IMR-90 (cell line): ENCODE data around the gene POMT1. TPM values are rescaled to one million over a fixed set of nuclear protein-coding genes. Genes with fewer than 3 reads are reported as not detected.

ENCODE experiments used
- ATAC-seq: fragments of 200-7000 bp; cut with Tn5 transposase; 2 replicates; pipeline ENCODE4 v1.9.1; 2020; ENCODE audit warnings: low read depth, mild to moderate bottlenecking, moderate library complexity
- BruUV-seq: library from RNA; stranded (reverse); fragments of 400-500 nt; replicated peaks from 2 replicates; lab custom pipeline; 2021; lab: Mats Ljungman, UMichigan
- CTCF ChIA-PET: fragments of 300-600 bp; formaldehyde crosslinking; extraction: SDS; loops from one replicate; lab custom pipeline; 2021; ENCODE audit warnings: antibody characterized with exemption; lab: Yijun Ruan, JAX
- POLR2A ChIA-PET: fragments of 300-600 bp; sonication (Branson Sonifier 250); formaldehyde crosslinking; loops from one replicate; lab custom pipeline; 2022; ENCODE audit warnings: antibody characterized with exemption; ENCODE audit not compliant: unreplicated experiment; lab: Charles Lee
- DNase-seq: peaks from one replicate; pipeline ENCODE4 v3.0.0; 2013
- H2AFZ ChIP-seq: replicated peaks from 2 replicates; pipeline ENCODE3; 2013; ENCODE audit warnings: low read length, mild to moderate bottlenecking; ENCODE audit not compliant: poor library complexity
- H2AK5ac ChIP-seq: 2 replicates; pipeline ENCODE4 v1.6.1; 2013; ENCODE audit warnings: low read depth, low read length, inconsistent platforms
- H2AK9ac ChIP-seq: replicated peaks from 2 replicates; pipeline ENCODE3; 2013; ENCODE audit warnings: mild to moderate bottlenecking, low read depth, low read length, moderate library complexity; ENCODE audit not compliant: poor library complexity
- H2BK120ac ChIP-seq: 2 replicates; pipeline ENCODE4 v1.6.1; 2013; ENCODE audit warnings: low read depth, low read length, inconsistent platforms
- H2BK15ac ChIP-seq: 3 replicates; pipeline ENCODE4 v1.6.1; 2013; ENCODE audit warnings: low read depth, low read length, inconsistent platforms
- H2BK20ac ChIP-seq: 2 replicates; pipeline ENCODE4 v1.6.1; 2013; ENCODE audit warnings: low read depth, mild to moderate bottlenecking, inconsistent platforms, low read length, moderate library complexity
- H2BK5ac ChIP-seq: 2 replicates; pipeline ENCODE4 v1.6.1; 2013; ENCODE audit warnings: mild to moderate bottlenecking, low read depth, low read length, inconsistent platforms; ENCODE audit not compliant: poor library complexity, severe bottlenecking
- H3K14ac ChIP-seq: replicated peaks from 2 replicates; pipeline ENCODE4 v1.6.1; 2013; ENCODE audit warnings: low read depth, low read length, inconsistent platforms
- H3K18ac ChIP-seq: 2 replicates; pipeline ENCODE4 v1.6.1; 2013; ENCODE audit warnings: low read depth, low read length, control low read depth
- H3K23ac ChIP-seq: 2 replicates; pipeline ENCODE4 v1.6.1; 2013; ENCODE audit warnings: low read depth, low read length, inconsistent platforms
- H3K27ac ChIP-seq: 2 replicates; pipeline ENCODE4 v1.5.1; 2013; ENCODE audit warnings: mild to moderate bottlenecking, control low read depth, low read length; ENCODE audit not compliant: insufficient read depth
- H3K27me3 ChIP-seq: 2 replicates; pipeline ENCODE4 v1.6.1; 2013; ENCODE audit warnings: low read length; ENCODE audit not compliant: control insufficient read depth, insufficient read depth
- H3K36me3 ChIP-seq: 2 replicates; pipeline ENCODE4 v1.6.1; 2013; ENCODE audit warnings: low read length, mixed read lengths; ENCODE audit not compliant: control insufficient read depth, insufficient read depth
- H3K4ac ChIP-seq: 2 replicates; pipeline ENCODE4 v1.6.1; 2013; ENCODE audit warnings: low read depth, low read length, inconsistent platforms
- H3K4me1 ChIP-seq: 2 replicates; pipeline ENCODE4 v1.6.1; 2013; ENCODE audit warnings: low read length, mixed read lengths; ENCODE audit not compliant: control insufficient read depth, insufficient read depth
- H3K4me2 ChIP-seq: 2 replicates; pipeline ENCODE4 v1.6.1; 2013; ENCODE audit warnings: low read depth, mild to moderate bottlenecking, control low read depth, low read length, moderate library complexity
- H3K4me3 ChIP-seq: 2 replicates; pipeline ENCODE4 v1.5.1; 2013; ENCODE audit warnings: low read depth, mild to moderate bottlenecking, control low read depth, low read length, moderate library complexity; ENCODE audit not compliant: insufficient read depth
- H3K56ac ChIP-seq: 2 replicates; pipeline ENCODE4 v1.6.1; 2013; ENCODE audit warnings: low read length, inconsistent platforms; ENCODE audit not compliant: insufficient read depth; ENCODE audit errors: extremely low read depth
- H3K79me1 ChIP-seq, 2 experiments: 2 replicates each; pipeline ENCODE4 v1.6.1; 2013; ENCODE audit warnings: low read length in 2 of 2, inconsistent platforms in 1 of 2, low read depth in 1 of 2
- H3K9ac ChIP-seq: 2 replicates; pipeline ENCODE4 v1.6.1; 2013; ENCODE audit warnings: low read depth, low read length, control low read depth
- H3K9me1 ChIP-seq: 2 replicates; pipeline ENCODE4 v1.6.1; 2013; ENCODE audit warnings: low read length, inconsistent platforms; ENCODE audit not compliant: insufficient read depth
- H3K9me3 ChIP-seq: 2 replicates; pipeline ENCODE4 v1.6.1; 2013; ENCODE audit warnings: low read length; ENCODE audit not compliant: control insufficient read depth, insufficient read depth
- H4K20me1 ChIP-seq: 2 replicates; pipeline ENCODE4 v1.6.1; 2013; ENCODE audit warnings: low read length, inconsistent platforms; ENCODE audit not compliant: insufficient read depth
- H4K5ac ChIP-seq: 2 replicates; pipeline ENCODE4 v1.6.1; 2013; ENCODE audit warnings: mild to moderate bottlenecking, low read depth, low read length, control low read depth
- H4K8ac ChIP-seq, 2 experiments: 2 replicates each; pipeline ENCODE4 v1.6.1; 2013; ENCODE audit warnings: low read depth in 2 of 2, low read length in 2 of 2, control low read depth in 1 of 2, inconsistent platforms in 1 of 2
- H4K91ac ChIP-seq: 2 replicates; pipeline ENCODE4 v1.6.1; 2013; ENCODE audit warnings: low read depth, low read length, inconsistent platforms; ENCODE audit not compliant: insufficient read depth
- BHLHE40 ChIP-seq: fragments of 150-350 bp; IDR thresholded peaks from 2 replicates; pipeline ENCODE4 v1.6.1; 2016; ENCODE audit warnings: mild to moderate bottlenecking, low read depth, low read length
- FOS ChIP-seq: fragments of 150-350 bp; IDR thresholded peaks from 2 replicates; pipeline ENCODE4 v1.6.1; 2016; ENCODE audit warnings: low read depth, low read length
- NFE2L2 ChIP-seq: fragments of 150-350 bp; IDR thresholded peaks from 2 replicates; pipeline ENCODE4 v1.6.1; 2016; ENCODE audit warnings: low read depth, mild to moderate bottlenecking, low read length
- WGBS, 2 experiments: methylation state at CpG; one replicate each; pipeline versions ENCODE4 v1.1.5 to v1.1.7; 2013; ENCODE audit warnings: missing lambda C conversion rate in 2 of 2; ENCODE audit not compliant: insufficient read length in 1 of 2; ENCODE audit errors: extremely low coverage in 2 of 2; 5-methylcytosine and 5-hydroxymethylcytosine counted together
- dilution Hi-C: fragments of 300-500 bp; cut with HindIII; formaldehyde crosslinking; loops from one replicate; pipeline ENCODE4 v1.14.3; 2018; ENCODE audit warnings: low sequenced_read_pairs; ENCODE audit not compliant: unreplicated experiment
- in situ Hi-C: fragments of 300-500 bp; cut with MboI; formaldehyde crosslinking; loops from 3 replicates; pipeline ENCODE4 v1.14.3; 2019; ENCODE audit warnings: low sequenced_read_pairs, inconsistent platforms, mixed read lengths
- intact Hi-C: fragments of 100-400 bp; cut with micrococcal nuclease; formaldehyde crosslinking; loops from 2 replicates; pipeline ENCODE4 v1.10.0; 2022
- polyA plus RNA-seq, 3 experiments: library from polyadenylated mRNA; depleted of rRNA; stranded (reverse); fragments of >200 nt; gene quantifications; 2 replicates each; pipeline ENCODE4 v1.2.3, GENCODE V29; 2012; ENCODE audit warnings: low replicate concordance in 1 of 3
- total RNA-seq: library from RNA; depleted of rRNA; stranded (reverse); fragments of >200 nt; gene quantifications from 2 replicates; pipeline ENCODE4 v1.2.3, GENCODE V29; 2012

Gene POMT1
- total and polyA plus RNA-seq, 2 of the 4 experiments (the other 2 are of a cell fraction), result 24.2 to 36.5 TPM

- no peaks in the 10 kb centered on the region for H3K4me1 ChIP-seq
- H3K36me3 ChIP-seq, result peaks cover 95% of the 10 kb centered on the region
- BruUV-seq, result no TSS peak
- intact Hi-C loops, result no loop called here
- H2AK9ac ChIP-seq, result no peak overlapping the region
- H3K27ac ChIP-seq, result no peak overlapping the region
- no peak overlapping the region for H3K18ac ChIP-seq
- no peak overlapping the region for H2BK20ac ChIP-seq
- WGBS, 2 experiments, result 86% methylated on average over 5 of the region's 14 CpGs; no CpG with 5 or more reads in 1 of the 2 experiments
- H3K4ac ChIP-seq, result no peak overlapping the region
- H3K56ac ChIP-seq, result no peak overlapping the region
- H3K9me1 ChIP-seq, result no peaks in the 10 kb centered on the region
- H3K27me3 ChIP-seq, result no peaks in the 10 kb centered on the region
- no peak for DNase-seq
- no peak overlapping the region for H3K4me3 ChIP-seq
- no peaks in the 10 kb centered on the region for H3K9me3 ChIP-seq
- H3K14ac ChIP-seq, result no peak overlapping the region
- H2BK5ac ChIP-seq, result no peak overlapping the region
- H4K8ac ChIP-seq, result no peak overlapping the region
- no peak overlapping the region for H2BK120ac ChIP-seq
- in situ Hi-C loops, result no loop called here
- no peak; the same call in 1 of the 2 replicates for ATAC-seq
- no peak overlapping the region for H3K9ac ChIP-seq
- no peak overlapping the region for H2AFZ ChIP-seq
- H4K91ac ChIP-seq, result no peak overlapping the region
- CTCF ChIA-PET, result no interaction called here
- peaks cover 16% of the 10 kb centered on the region for H4K20me1 ChIP-seq
- H4K5ac ChIP-seq, result no peak overlapping the region
- no peak overlapping the region for H2AK5ac ChIP-seq
- dilution Hi-C loops, result no loop called here
- no peak overlapping the region for H3K4me2 ChIP-seq
- H3K79me1 ChIP-seq, result peaks cover 23 to 48% of the 10 kb centered on the region in 2 experiments
- no peak for TF ChIP-seq NFE2L2
- TF ChIP-seq BHLHE40, result no peak
- TF ChIP-seq FOS, result no peak
- H2BK15ac ChIP-seq, result no peak overlapping the region
- no peak overlapping the region for H3K23ac ChIP-seq
- POLR2A ChIA-PET, result no interaction called here
These were observed 15.1 kb upstream of the POMT1 start for GRCh38 chr9:131487621-131488031.
